Gastrocnemius medialis (tissue), 4 donors: ENCODE results near the gene DHDDS. TPM values are rescaled to one million over a fixed set of nuclear protein-coding genes. Genes with fewer than 3 reads are reported as not detected.

Experiments used
- ATAC-seq, 2 donors: fragments of 150-250 bp; one replicate each; pipeline ENCODE4 v1.9.1; 2016
- DNase-seq, 2 donors: peaks; one replicate each; pipeline ENCODE4 v3.0.0-alpha.2; 2019
- H3K27ac ChIP-seq, 4 donors: fragments of 200-600 bp; sonication (generic); 1 replicate in 1 of 4; 2 replicates in 3 of 4; pipeline ENCODE4 v1.5.1; 2016 to 2018; ENCODE audit warnings: mild to moderate bottlenecking in 2 of 4, moderate library complexity in 1 of 4
- H3K27me3 ChIP-seq, 3 donors: fragments of 200-600 bp; sonication (generic) in 2 of 3; 1 replicate in 1 of 3; 2 replicates in 2 of 3; pipeline versions ENCODE4 v1.5.1 to v1.6.0; 2016 to 2019; ENCODE audit warnings: mild to moderate bottlenecking in 1 of 3, moderate library complexity in 1 of 3
- H3K36me3 ChIP-seq, 2 donors: fragments of 200-600 bp; sonication (generic) in 1 of 2; one replicate each; pipeline ENCODE4 v1.5.1; 2017 to 2018
- H3K4me1 ChIP-seq, 2 donors: fragments of 200-600 bp; sonication (generic) in 1 of 2; one replicate each; pipeline ENCODE4 v1.5.1; 2016 to 2017; ENCODE audit warnings: mild to moderate bottlenecking in 2 of 2
- H3K4me3 ChIP-seq, 4 donors: fragments of 200-600 bp; sonication (generic) in 3 of 4; 1 replicate in 1 of 4; 2 replicates in 3 of 4; pipeline ENCODE4 v1.5.1; 2016 to 2019; ENCODE audit warnings: mild to moderate bottlenecking in 2 of 4
- H3K9me3 ChIP-seq, 3 donors: fragments of 200-600 bp; sonication (generic) in 2 of 3; 1 replicate in 1 of 3; 2 replicates in 2 of 3; pipeline ENCODE4 v1.5.1; 2016 to 2019
- POLR2A ChIP-seq, 2 donors: fragments of 450-650 bp; IDR thresholded peaks; one replicate each; pipeline ENCODE4 v1.6.1; 2017; ENCODE audit warnings: antibody characterized with exemption in 2 of 2, mild to moderate bottlenecking in 2 of 2, moderate library complexity in 2 of 2
- in situ Hi-C, 4 donors: fragments of 200-750 bp; cut with MboI; loops; one replicate each; pipeline versions ENCODE4 v1.15.0 to v1.8.0; 2017; ENCODE audit warnings: low sequenced_read_pairs in 4 of 4
- intact Hi-C: fragments of 100-400 bp; cut with DNase I; formaldehyde crosslinking; loops from one replicate; pipeline ENCODE4 v1.15.1; 2023; ENCODE audit warnings: low total_unique reads
- total RNA-seq, 4 donors: library from RNA; depleted of rRNA; stranded (reverse); fragments of >200 nt; gene quantifications; one replicate each; pipeline versions ENCODE4 v1.1.0 to v1.2.3, GENCODE V29; 2016
- TF ChIP-seq, protein P1 (sequence below), 5 experiments: fragments of 450-650 bp in 3 of 5; fragments of 200-600 bp in 2 of 5; sonication (generic) in 2 of 5; IDR thresholded peaks in 4 of 5; conservative IDR thresholded peaks in 1 of 5; 1 replicate in 4 of 5; 2 replicates in 1 of 5; pipeline ENCODE4 v1.5.1; 2016 to 2019; ENCODE audit warnings: antibody characterized with exemption in 5 of 5, mild to moderate bottlenecking in 3 of 5, moderate library complexity in 3 of 5

Gene DHDDS
- total RNA-seq, 4 donors from 2014 or later: 12.1 to 30.7 (median 22.3) TPM

GRCh38 chr1:26413031-26413430 lies 19.1 kb upstream of the DHDDS start:
- no peaks in the 10 kb centered on the region for H3K4me1 ChIP-seq
- H3K9me3 ChIP-seq: no peaks in the 10 kb centered on the region
- no peak for DNase-seq
- ATAC-seq: no peak
- intact Hi-C loops (no loop called here), in situ Hi-C loops (no loop called here)
- H3K27ac ChIP-seq: no peak overlapping the region
- H3K4me3 ChIP-seq: no peak overlapping the region
- peaks cover 44 to 59% (median 57%) of the 10 kb centered on the region in 3 donors for H3K27me3 ChIP-seq
- TF ChIP-seq, protein P1, sequence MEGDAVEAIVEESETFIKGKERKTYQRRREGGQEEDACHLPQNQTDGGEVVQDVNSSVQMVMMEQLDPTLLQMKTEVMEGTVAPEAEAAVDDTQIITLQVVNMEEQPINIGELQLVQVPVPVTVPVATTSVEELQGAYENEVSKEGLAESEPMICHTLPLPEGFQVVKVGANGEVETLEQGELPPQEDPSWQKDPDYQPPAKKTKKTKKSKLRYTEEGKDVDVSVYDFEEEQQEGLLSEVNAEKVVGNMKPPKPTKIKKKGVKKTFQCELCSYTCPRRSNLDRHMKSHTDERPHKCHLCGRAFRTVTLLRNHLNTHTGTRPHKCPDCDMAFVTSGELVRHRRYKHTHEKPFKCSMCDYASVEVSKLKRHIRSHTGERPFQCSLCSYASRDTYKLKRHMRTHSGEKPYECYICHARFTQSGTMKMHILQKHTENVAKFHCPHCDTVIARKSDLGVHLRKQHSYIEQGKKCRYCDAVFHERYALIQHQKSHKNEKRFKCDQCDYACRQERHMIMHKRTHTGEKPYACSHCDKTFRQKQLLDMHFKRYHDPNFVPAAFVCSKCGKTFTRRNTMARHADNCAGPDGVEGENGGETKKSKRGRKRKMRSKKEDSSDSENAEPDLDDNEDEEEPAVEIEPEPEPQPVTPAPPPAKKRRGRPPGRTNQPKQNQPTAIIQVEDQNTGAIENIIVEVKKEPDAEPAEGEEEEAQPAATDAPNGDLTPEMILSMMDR (IDR thresholded peaks at IDR 0.05 in 4 of 5, conservative IDR thresholded peaks at IDR 0.05 in 1 of 5): no peak
- TF ChIP-seq POLR2A (IDR thresholded peaks at IDR 0.05): no peak
- H3K36me3 ChIP-seq: no peaks in the 10 kb centered on the region

- in situ Hi-C loops: no loop called here
- ATAC-seq: peak in 1 of 2 donors; percentile 77
- no peaks in the 10 kb centered on the region for H3K4me1 ChIP-seq
- TF ChIP-seq POLR2A (IDR thresholded peaks at IDR 0.05): no peak
- TF ChIP-seq, protein P1 (IDR thresholded peaks at IDR 0.05 in 4 of 5, conservative IDR thresholded peaks at IDR 0.05 in 1 of 5): peak in 4 of 5 experiments; percentile 20 to 82 (median 66)
- no peak overlapping the region for H3K27ac ChIP-seq
- H3K27me3 ChIP-seq: peaks cover 13 to 31% (median 28%) of the 10 kb centered on the region in 3 donors
- intact Hi-C loops: no loop called here
- DNase-seq: peak; percentile 10 to 39
- H3K9me3 ChIP-seq: no peaks in the 10 kb centered on the region
- no peak overlapping the region for H3K4me3 ChIP-seq
- H3K36me3 ChIP-seq: no peaks in the 10 kb centered on the region
These were observed 14.9 kb upstream of the DHDDS start for GRCh38 chr1:26417111-26417759.

DNA sequence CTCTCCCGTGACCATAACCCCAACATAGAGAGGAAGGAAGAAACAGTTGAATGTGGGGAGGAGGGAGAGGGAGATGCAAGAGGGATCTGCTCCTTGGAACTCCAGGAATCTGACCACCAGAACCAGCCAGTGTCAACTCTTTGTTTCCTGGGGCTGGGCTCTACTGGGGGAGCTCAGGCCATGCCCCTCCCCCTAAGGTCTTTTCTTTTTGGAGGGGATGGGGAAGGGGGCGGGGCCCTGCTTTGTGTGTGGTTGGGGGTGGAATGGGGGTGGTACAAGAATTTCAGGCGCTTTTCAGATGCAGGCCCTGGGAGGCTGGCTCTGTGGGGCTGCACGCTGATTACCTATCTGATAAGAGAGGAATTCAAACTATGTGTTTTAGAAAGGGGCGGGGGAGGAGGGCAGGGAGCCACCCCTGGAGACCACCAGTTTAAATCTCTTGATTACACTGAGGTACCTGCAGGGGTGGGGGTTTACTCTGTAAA lies 13.2 kb upstream of the DHDDS start:
- Histone ChIP-seq H3K4me1 (no peaks in the 10 kb centered on the region), H3K36me3 (no peaks in the 10 kb centered on the region), H3K27ac (no peak overlapping the region), H3K27me3 (peaks cover 0 to 16% (median 14%) of the 10 kb centered on the region in 3 donors), H3K4me3 (no peak overlapping the region), H3K9me3 (no peaks in the 10 kb centered on the region)
- DNase-seq: no peak
- ATAC-seq: no peak
- in situ Hi-C loops (no loop called here), intact Hi-C loops (no loop called here)
- TF ChIP-seq, protein P1 (IDR thresholded peaks at IDR 0.05 in 4 of 5, conservative IDR thresholded peaks at IDR 0.05 in 1 of 5): no peak
- TF ChIP-seq POLR2A (IDR thresholded peaks at IDR 0.05): no peak

- no peak overlapping the region for H3K27ac ChIP-seq
- H3K4me1 ChIP-seq: no peaks in the 10 kb centered on the region
- TF ChIP-seq POLR2A (IDR thresholded peaks at IDR 0.05): no peak
- TF ChIP-seq, protein P1 (IDR thresholded peaks at IDR 0.05 in 4 of 5, conservative IDR thresholded peaks at IDR 0.05 in 1 of 5): no peak
- no peak overlapping the region for H3K4me3 ChIP-seq
- in situ Hi-C loops: no loop called here
- DNase-seq (no peak), ATAC-seq (no peak)
- intact Hi-C loops: no loop called here
- peaks cover 4 to 10% (median 9%) of the 10 kb centered on the region in 3 donors for H3K27me3 ChIP-seq
- H3K9me3 ChIP-seq: no peaks in the 10 kb centered on the region
- H3K36me3 ChIP-seq: no peaks in the 10 kb centered on the region
These were observed 12.6 kb upstream of the DHDDS start for GRCh38 chr1:26419494-26419893.
